Hematopoietic multipotent progenitor cell treated with erythropoietin and hydrocortisone succinate and interleukin-3 and kit ligand, for 15 days (in vitro differentiated cells): ENCODE results near the gene TADA2A.

ENCODE experiments used
- DNase-seq: peaks from one replicate; pipeline ENCODE4 v3.0.0-alpha.2; 2015; ENCODE audit warnings: low spot score

TADA2A gene

GRCh38 chr17:37461668-37462067 lies 55.0 kb downstream of the TADA2A start:
- no peak for DNase-seq

DNA sequence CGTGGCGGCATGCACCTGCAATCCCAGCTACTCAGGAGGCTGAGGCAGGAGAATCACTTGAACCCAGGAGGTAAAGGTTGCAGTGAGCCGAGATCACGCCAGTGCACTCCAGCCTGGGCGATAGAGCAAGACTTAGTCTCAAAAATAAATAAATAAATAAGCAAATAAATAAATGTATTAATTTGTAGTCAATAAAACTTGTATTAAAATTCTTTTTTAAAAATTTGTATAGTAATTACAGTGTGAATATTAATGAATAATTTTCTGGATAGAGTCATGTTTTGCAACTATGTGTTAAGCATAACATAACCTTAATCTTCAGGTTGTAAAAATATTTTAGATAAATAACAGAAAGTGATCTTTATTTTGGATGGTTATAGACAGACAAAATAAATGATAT lies 55.8 kb downstream of the TADA2A start:
- DNase-seq: no peak

GRCh38 chr17:37463039-37463438 lies 56.4 kb downstream of the TADA2A start:
- no peak for DNase-seq

GRCh38 chr17:37465069-37465616 lies 58.5 kb downstream of the TADA2A start:
- DNase-seq: no peak

DNA sequence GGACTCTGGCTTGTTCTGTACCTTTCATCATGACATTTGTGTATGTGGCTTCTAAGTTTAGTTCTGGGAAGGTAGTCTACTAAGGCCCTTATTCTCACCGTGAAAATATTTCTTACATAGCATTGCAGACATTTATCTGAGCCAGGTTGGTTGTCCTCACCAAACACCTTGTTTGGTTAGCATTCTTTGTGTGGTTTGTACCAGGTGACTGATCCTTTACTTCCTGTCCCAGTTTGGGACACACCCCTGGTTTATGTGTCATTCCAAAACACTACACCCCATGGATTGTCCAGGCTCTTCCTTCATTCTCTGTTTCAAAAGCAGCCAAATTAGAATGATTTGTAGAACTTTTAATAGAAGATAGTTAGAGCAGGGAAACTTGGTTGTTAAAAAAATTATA lies 59.8 kb downstream of the TADA2A start:
- no peak for DNase-seq

- no peak for DNase-seq
These were observed 63.5 kb downstream of the TADA2A start for GRCh38 chr17:37470181-37470580.

- no peak for DNase-seq
These were observed 69.2 kb downstream of the TADA2A start for GRCh38 chr17:37475731-37476420.

- DNase-seq: no peak
These were observed 69.9 kb downstream of the TADA2A start for GRCh38 chr17:37476431-37477120.

DNA sequence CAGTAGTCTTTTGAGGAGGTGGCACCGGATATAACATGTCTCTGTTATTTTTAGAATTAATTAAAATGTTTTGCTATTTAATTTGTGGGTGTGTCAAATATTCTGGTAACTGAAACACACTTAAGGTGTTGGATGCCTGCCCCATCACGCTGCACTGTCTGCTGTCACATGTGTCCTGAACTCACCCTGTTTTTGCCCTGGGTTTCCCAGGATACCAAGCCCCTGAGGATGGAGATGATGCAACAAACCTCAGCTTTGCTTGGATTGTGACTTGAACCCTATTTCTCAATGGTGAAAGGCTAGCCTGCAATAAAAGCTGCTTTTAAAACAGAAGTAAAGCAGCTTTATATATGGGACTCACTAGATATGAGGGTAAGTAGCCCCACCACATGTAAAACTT lies 71.5 kb downstream of the TADA2A start:
- DNase-seq: no peak

GRCh38 chr17:37479025-37479424 lies 72.3 kb downstream of the TADA2A start:
- no peak for DNase-seq

- no peak for DNase-seq
These were observed 73.7 kb downstream of the TADA2A start for GRCh38 chr17:37480427-37480826.

DNA sequence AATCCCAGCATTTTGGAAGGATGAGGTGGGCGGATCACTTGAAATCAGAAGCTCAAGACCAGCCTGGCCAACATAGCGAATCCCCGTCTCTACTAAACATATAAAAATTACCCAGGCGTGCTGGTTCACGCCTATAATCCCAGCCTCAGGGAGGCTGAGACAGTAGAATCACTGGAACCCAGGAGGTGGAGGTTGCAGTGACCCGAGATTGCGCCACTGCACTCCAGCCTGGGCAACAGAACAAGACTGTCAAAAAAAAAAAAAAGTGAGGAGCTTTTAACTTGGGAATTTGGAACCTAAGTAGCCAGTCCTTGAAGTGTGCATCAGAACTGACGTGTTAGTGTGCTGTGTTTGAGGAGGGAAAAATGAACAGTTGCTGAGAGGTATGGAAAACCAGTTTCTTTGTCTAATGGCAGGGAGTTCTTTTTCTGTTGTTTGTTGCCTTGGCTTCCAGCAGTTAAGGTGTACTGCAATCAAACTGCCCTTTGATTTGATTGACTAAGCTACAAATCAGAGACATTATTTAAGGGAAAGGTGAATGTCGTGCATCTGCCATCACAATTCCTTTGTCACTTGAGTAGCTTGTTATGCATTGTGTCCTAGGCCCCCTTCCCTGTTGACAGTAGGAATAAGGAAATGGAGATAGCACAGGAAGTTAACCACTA lies 74.4 kb downstream of the TADA2A start:
- DNase-seq: no peak

DNA sequence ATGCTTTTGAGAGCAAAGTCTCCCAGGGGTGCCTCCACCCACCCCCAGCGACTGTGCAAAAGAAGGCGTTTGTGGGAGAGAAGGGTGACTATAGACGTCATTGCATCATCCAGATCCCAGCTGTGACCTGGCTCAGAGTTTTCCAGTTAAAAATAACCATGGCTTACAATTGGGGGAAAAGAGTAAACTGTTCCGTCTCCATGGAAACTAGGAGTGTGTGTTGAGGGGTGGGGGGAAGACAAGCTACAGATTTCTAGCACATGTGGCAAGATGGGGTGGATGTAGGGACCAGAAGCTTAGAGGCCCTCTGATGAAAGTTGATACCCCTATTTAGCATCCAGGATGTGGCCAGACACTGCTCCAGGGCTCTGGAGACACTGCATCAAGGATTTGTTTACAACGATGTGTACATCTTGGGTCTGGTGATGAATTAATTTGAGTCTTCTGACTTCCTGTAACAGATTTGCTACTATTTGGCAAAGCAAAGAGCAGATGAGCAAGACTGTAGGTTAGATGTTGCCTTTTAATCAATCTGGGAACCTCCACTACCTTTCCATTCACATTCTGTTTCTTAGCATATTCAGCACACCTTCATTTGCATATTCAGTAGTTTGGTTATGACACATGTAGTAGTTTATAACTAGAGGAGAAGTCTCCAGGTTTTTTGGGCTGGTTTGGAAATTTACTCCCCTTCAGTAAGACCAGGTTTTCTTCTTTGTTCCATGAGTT lies 76.8 kb downstream of the TADA2A start:
- no peak for DNase-seq

DNA sequence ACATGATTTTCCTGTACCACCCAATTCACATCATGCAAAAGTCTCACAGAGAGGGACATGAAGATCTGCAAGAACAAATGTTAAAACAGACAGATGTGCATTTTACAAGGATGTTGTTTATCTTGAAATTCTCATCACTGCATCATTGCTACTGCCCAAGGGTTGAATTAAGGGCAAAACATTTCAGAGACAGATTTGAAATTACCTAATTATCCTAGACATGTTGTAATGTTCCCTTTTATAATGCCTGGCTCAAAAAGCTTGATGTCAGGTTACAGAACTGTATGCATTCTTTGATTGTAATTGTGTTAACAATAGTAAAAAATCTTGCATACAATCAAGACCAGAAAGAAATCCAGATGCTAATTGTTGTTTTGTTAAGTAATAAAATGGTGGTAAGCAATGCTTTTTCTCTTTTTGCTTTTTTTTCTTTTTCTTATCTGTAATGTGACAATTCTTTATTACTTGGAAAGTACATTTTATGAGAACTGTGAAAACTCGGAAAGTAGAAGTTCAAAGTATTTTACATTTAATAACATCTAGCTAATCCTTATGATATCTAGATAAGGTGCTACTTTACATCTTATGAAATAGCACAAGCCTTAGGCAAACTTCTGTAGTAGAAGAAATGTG lies 79.4 kb downstream of the TADA2A start:
- DNase-seq: no peak

DNA sequence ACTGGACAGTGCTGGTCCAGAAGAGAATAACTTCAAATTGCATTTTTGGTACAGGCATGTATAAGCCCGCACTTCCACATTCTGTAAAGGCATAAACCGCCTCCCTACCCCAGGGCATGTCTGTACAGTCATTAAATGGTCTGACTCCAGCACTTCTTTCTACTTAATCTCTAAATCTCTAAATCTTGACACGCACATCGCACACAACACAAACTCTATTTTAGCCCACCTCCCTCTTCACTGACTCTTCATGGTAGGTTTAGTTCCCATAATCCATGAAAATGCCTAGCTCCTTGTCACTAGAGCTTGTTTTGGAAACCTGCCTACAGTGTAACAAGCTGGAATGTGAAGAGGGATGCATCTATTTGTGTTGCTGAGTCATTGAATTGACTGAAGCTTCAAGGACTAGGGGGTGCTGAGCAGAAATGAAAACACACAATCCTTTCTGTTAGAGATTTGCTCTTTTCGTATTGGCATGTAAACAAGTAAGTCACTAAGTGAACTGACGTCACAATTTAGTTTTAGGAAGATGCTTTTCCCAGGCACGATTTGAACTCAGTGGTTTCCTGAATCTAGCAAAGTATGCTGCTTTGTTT lies 81.4 kb downstream of the TADA2A start:
- no peak for DNase-seq

DNA sequence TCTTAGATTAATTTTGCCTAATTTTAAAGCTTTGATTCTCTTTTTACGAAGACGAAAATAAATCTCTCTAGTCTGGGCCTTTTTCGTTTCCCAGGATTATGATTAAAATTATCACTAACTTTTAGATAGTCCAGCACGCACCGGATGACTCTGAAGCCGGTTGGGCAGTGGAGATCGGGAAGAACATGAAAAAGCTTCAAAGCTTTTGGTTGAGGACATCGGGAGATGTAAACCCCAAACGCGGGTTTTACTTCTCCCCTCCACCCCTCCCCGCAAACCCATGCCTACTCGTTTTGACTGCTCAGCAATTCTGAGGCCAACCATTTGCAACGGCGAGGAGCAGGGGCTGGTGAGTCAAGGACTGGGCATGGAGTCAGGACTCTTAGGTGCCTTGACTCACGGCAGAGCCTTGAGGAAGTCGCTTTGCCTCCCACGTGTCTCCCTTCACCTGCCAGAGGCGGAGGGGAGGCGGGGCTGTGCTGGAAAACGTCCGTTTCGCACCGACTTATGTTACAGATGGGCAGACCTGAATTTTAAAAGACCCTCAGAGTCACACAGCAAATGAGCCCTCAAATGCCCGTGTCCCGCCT lies 82.0 kb downstream of the TADA2A start:
- no peak for DNase-seq

GRCh38 chr17:37489197-37490001 lies 82.7 kb downstream of the TADA2A start, which contains the start of gene DUSP14:
DUSP14 (plus strand) TSS chr17:37489891; CDS start chr17:37512273, 22,382 bp downstream.
- peak; percentile 48 for DNase-seq

DNA sequence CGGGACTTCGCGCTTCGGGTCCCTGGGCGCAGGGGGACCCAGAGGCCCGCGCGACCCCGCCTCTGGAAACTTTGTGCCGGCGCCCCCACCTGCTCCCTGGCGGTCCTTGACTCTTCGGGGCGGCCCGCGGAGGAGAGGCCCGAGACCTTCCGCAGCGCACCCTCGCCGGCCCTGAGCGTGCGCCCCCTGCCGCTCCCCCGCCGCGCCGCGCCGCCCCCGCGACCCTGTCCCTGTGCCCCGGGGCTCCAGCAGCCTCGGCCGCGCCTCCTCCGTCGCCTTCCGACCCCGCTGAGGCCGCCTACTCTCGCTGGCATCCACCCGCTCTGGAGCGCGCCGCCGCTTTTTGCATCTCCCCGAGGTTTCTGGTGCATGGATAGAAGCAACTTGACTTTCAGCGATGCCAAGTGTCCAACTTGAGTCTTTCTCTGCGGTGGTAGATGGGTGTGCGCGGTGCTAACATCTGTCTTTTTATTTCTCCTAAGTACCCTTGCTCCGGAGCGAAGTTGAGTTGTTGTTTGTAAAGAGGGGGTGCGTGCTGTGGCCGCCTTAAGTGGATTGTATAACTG lies 83.4 kb downstream of the TADA2A start:
- no peak for DNase-seq
